DMS 273 (cell line): Measurements from ENCODE around the gene DQX1.
"Not testable (repeated sequence)": the region's sequence is repeated elsewhere in the genome, so short reads cannot be mapped to it uniquely, and the experiment has no call there.

ENCODE experiments used
- DNase-seq: peaks from one replicate; lab custom pipeline; 2025; ENCODE audit not compliant: unreplicated experiment; lab: John Stamatoyannopoulos, UW

DQX1 gene

GRCh38 chr2:74497777-74498499, 28.1 kb downstream of the DQX1 start:
- peak; percentile 47 for DNase-seq

DNA sequence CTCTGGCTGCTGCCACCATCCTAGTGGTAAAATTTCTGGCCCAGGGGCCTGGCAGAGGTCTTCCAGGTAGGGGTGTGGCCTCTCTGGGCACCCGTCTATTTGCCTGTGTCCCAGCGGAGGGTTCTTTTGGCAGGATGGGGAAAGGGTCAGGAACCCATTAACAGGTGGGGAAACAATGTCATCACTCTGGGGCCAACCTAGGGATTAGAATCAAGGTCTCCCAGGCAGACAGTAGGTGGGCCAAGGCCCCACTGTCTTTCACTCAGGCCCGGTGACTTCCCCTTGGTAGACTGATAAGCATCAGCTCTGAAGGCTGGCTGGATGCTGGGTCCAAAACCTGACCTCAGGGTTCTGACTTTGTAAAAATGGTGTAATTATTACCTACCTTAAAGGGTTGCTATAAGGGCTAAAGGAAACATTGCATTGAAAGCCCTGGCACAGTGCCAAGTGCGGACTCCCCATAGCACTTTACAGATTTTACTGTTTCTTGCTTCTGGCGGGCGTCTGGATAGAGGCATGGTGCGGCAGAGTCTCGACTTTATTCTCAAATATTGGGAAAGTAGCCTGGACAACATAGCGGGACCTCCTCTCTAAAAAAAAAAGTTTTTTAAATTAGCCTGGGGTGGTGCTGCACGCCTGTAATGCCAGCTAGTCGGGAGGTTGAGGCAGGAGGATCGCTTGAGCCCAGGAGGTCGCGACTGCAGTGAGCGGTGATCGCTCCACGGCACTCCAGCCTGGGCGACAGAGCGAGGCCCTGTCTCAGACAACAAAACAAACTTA, 28.8 kb downstream of the DQX1 start:
- DNase-seq: peak; percentile 16

GRCh38 chr2:74495440-74495839, 30.6 kb downstream of the DQX1 start:
- DNase-seq: no peak

GRCh38 chr2:74493546-74493945, 32.5 kb downstream of the DQX1 start:
- DNase-seq: no peak

GRCh38 chr2:74491648-74492544, 34.1 kb downstream of the DQX1 start:
- DNase-seq: no peak

DNA sequence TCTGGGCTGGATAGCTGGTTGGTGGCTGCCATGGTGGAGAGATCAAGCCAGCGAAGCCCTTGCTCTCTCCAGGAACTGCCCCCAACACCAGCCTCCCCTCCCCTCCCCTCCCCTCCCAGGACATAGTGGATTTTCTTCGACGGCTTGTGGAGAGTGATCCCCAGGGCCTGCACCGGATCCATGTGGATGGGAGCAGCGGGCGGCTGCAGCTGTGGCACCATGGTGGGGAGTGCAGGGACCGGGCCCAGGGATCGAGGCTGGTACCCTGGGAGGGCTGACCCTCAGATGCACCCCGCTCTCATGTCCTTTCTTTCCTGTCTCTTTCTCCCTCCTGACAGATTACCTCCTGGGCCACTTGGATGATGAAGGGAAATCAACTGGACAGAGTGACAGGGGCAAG, 36.1 kb downstream of the DQX1 start:
- no peak for DNase-seq

DNA sequence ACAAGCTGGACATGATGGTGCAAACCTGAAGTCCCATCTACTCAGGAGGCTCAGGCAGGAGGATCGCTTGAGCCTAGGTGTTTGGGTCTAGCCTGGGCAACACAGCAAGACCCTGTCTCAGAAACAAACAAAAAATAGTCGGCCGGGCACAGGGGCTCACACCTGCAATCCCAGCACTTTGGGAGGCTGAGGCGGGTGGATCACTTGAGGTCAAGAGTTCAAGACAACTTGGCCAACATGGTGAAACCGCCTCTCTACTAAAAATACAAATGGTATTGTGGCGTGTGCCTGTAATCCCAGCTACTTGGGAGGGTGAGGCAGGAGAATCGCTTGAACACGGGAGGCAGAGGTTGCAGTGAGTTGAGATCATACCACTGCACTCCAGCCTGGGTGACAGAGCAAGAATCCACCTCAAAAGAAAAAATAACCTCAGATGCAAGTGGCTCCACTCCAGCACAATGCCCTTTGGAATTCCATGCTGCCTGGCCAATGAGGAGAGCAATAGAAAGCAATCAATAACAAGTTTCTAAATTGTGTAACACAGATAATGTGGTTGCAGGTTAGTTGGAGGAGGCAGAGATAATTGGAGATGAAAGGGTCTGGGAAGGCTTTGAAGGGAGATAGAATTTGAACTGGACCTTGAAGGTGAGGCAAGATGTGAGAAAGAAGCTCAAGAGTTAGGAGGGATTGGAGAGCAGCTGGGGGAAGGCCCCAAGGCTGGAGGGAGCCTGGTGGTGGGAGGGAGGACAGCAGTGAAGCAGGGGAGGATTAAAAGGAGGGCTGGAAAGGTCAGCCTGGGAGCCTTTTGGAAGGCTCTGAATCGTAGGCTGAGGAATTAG, 37.2 kb downstream of the DQX1 start:
- DNase-seq: no peak

- DNase-seq: no peak
These were observed 39.9 kb downstream of the DQX1 start for GRCh38 chr2:74486141-74486540.

DNA sequence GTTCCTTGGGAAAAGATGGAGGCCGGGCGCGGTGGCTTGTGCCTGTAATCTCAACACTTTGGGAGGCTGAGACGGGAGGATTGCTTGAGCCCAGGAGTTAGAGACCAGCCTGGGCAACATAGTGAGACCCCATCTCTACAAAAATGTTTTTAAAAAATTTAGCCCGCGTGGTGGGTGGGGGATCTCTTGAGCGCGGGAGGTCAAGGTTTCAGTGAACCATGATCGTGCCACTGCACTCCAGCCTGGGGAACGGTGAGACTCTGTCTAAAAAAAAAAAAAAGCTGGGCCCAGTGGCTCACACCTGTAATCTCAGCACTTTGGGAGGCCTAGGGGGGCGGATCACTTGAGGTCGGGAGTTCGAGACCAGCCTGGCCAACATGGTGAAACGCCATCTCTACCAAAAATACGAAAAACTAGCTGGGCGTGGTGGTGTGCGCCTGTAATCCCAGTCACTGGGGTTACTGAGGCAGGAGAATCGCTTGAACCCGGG, 42.3 kb downstream of the DQX1 start:
- not testable (repeated sequence) for DNase-seq

- peak; percentile 97 for DNase-seq
These were observed 43.0 kb downstream of the DQX1 start, which contains the start of the genes CCDC142 and TTC31 for GRCh38 chr2:74482801-74483674. Gene CCDC142, minus strand, starts transcription at chr2:74482998. Its CDS starts 161 bp downstream, at chr2:74482837. Gene TTC31, plus strand, starts transcription at chr2:74483081. Its CDS starts 15 bp downstream, at chr2:74483096.

DNA sequence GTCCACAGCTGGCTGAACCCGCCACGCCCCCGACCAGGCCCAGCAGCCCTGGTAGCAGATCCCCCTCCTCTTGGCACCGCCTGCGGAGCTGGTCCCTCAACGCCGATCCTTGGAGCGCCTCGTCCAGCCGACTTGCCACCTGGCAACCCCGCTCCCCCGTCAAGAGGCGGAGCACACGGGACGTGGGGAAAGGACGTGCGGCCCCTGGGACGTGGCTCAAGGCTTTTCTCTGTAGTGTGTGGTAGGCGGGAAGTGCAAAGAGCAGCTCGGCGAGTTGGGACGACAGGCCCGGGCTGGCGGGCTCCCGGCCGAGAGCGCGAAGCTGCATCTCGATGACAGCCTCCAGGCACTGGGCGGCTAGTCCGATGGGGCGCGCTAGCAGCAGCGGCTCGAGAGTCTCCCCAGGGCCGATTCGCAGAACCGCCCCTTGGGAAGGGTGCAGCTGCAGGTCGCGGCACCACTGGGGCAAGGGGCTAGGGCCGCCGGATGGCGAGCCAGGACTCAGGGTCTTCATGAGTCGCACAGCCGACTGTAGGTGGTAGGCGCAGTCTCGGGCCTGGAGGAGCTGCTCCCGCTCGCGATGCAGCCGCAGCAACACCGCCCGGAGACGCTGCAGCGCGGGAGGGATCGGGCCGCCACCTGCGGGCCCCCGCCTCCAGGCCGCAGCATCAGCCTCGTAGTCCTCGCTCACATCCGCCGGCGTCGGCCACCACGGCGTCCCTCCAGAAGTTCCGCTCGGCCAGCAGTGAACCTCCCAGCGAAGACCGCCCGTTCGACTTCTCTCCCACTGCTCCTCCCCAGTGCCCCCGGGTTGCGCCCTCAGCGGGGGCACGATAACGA, 43.9 kb downstream of the DQX1 start:
- DNase-seq: peak; percentile 83

DNA sequence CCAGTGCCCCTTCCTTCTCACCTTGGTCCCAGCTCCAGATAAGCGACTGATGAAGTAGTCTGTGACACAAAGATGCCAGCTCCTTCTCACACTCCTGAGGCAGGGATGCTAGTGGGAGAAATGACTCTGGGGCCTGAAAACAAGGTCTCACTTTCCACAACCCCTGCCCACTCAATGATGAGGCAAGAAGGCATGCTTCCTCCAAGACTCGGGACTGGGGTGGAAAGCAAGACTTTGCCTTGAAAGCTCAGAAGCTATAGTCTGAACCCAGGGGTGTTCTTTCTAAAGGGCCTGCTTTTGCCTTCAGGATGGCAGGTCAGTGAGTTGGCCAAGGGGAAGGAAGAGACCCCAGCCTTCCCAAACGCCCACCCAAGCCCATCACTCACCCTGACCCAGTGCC, 44.6 kb downstream of the DQX1 start:
- no peak for DNase-seq

- DNase-seq: no peak
These were observed 51.1 kb downstream of the DQX1 start for GRCh38 chr2:74474899-74475298.

DNA sequence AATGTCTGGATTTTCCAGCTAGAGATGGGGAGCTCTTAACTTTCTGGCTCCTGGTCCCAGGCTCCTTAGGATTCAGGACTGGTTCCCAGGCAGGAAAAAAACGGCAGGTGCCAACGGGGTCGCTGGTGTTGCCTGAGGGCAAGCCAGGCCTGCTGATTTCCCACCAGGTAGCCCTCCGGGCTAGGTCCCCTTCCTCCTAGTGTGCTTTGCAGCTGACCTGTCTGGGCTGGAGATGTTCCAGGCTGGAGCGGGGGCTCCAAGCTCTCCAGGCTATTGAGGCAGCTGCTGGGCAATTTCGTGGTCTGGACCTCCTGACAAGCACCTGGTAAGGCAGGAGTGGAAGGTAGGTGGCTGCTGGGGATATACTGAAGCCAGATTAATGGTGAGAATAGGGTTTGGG, 51.5 kb downstream of the DQX1 start:
- DNase-seq: no peak

DNA sequence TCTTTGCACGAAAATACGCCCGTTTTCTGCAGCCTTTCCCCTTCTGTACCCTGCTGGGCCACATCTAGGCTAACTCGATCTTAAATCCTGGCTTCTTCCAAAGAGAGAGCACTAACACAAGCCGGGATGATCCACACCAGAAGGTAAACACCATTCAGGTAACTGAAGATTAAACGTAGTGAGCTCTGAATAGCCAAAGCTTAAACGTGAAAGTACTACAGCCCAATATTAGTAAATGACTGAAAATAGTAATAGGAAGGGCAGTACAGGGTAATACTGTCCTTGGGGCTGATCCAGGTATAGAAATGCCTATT, 53.1 kb downstream of the DQX1 start:
- no peak for DNase-seq

GRCh38 chr2:74472086-74472944, 53.7 kb downstream of the DQX1 start, which contains the start of gene MRPL53:
Gene MRPL53, minus strand, starts transcription at chr2:74472680. Its CDS starts 20 bp downstream, at chr2:74472660.
- peak; percentile 97 for DNase-seq

DNA sequence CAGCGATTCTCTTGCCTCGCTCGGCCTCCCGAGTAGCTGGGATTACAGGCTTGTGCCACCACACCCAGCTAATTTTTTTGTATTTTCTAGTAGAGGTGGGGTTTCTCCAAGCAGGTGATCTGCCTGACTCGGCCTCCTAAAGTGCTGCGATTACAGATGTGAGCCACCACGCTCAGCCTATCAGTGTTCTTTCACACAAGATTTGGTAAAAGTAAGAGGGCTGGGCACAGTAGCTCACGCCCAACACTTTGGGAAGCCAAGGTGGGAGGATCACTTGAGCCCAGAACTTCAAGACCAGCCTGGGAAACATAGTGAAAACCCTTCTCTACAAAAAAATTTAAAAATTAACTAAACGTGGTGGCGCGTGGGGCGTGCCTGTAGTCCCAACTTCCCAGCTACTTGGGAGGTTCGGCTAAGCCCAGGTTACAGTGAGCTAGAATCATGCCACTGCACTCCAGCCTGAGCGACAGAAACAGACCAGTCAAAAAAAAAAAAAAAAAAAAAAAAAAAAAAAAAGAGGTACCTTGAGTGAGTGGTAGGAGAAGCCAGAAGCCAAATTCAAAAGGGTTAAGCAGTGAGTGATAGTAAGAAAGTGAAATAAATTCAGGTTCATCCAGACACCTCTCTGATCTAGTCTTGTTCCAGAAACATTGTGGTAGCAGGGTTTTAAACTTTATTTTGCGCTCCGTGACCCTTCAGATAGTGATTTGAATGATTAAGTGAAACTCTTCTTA, 54.5 kb downstream of the DQX1 start:
- DNase-seq: no peak
